Neural cell (in vitro differentiated cells): ENCODE results near the gene HDLBP.

Experiments used
- CTCF ChIP-seq: fragments of 450-650 bp; IDR thresholded peaks from 2 replicates; pipeline ENCODE4 v1.5.1; 2014; ENCODE audit warnings: antibody characterized with exemption, mild to moderate bottlenecking, moderate library complexity; ENCODE audit not compliant: poor library complexity, severe bottlenecking
- EP300 ChIP-seq: fragments of 450-650 bp; conservative IDR thresholded peaks from 2 replicates; pipeline ENCODE4 v1.6.1; 2014; ENCODE audit warnings: antibody characterized with exemption, mild to moderate bottlenecking, moderate library complexity; ENCODE audit not compliant: poor library complexity, severe bottlenecking
- EZH2 ChIP-seq: fragments of 200-600, 300-800 bp; shearing (Covaris generic), sonication (generic); IDR thresholded peaks from 2 replicates; pipeline ENCODE4 v1.6.1; 2014; ENCODE audit warnings: antibody characterized with exemption, low read length, borderline replicate concordance, mild to moderate bottlenecking; ENCODE audit not compliant: insufficient read depth, poor library complexity, severe bottlenecking
- MXI1 ChIP-seq: fragments of 450-650 bp; conservative IDR thresholded peaks from 2 replicates; pipeline ENCODE4 v1.6.1; 2014; ENCODE audit warnings: antibody characterized with exemption, mild to moderate bottlenecking; ENCODE audit not compliant: poor library complexity, severe bottlenecking
- POLR2AphosphoS5 ChIP-seq: IDR thresholded peaks from 2 replicates; pipeline ENCODE4 v1.6.1; 2012
- RAD21 ChIP-seq: fragments of 450-650 bp; conservative IDR thresholded peaks from 2 replicates; pipeline ENCODE4 v1.6.1; 2014; ENCODE audit warnings: antibody characterized with exemption, mild to moderate bottlenecking, moderate library complexity
- SMC3 ChIP-seq: fragments of 450-650 bp; conservative IDR thresholded peaks from 2 replicates; pipeline ENCODE4 v1.6.1; 2014; ENCODE audit warnings: antibody characterized with exemption, mild to moderate bottlenecking, moderate library complexity; ENCODE audit not compliant: poor library complexity
- TAF1 ChIP-seq: IDR thresholded peaks from 2 replicates; pipeline ENCODE4 v1.6.1; 2012; ENCODE audit warnings: low read depth
- TF ChIP-seq, protein P1 (sequence below): IDR thresholded peaks from 2 replicates; pipeline ENCODE4 v1.6.1; 2012; ENCODE audit warnings: borderline replicate concordance

GRCh38 chr2:241354668-241355658 is 39.5 kb upstream of the HDLBP start:
- no peak for TF ChIP-seq RAD21
- no peak for TF ChIP-seq CTCF
- no peak for TF ChIP-seq POLR2AphosphoS5
- TF ChIP-seq EP300: no peak
- no peak for TF ChIP-seq MXI1
- TF ChIP-seq SMC3: no peak
- no peak for TF ChIP-seq EZH2
- TF ChIP-seq, protein P1, sequence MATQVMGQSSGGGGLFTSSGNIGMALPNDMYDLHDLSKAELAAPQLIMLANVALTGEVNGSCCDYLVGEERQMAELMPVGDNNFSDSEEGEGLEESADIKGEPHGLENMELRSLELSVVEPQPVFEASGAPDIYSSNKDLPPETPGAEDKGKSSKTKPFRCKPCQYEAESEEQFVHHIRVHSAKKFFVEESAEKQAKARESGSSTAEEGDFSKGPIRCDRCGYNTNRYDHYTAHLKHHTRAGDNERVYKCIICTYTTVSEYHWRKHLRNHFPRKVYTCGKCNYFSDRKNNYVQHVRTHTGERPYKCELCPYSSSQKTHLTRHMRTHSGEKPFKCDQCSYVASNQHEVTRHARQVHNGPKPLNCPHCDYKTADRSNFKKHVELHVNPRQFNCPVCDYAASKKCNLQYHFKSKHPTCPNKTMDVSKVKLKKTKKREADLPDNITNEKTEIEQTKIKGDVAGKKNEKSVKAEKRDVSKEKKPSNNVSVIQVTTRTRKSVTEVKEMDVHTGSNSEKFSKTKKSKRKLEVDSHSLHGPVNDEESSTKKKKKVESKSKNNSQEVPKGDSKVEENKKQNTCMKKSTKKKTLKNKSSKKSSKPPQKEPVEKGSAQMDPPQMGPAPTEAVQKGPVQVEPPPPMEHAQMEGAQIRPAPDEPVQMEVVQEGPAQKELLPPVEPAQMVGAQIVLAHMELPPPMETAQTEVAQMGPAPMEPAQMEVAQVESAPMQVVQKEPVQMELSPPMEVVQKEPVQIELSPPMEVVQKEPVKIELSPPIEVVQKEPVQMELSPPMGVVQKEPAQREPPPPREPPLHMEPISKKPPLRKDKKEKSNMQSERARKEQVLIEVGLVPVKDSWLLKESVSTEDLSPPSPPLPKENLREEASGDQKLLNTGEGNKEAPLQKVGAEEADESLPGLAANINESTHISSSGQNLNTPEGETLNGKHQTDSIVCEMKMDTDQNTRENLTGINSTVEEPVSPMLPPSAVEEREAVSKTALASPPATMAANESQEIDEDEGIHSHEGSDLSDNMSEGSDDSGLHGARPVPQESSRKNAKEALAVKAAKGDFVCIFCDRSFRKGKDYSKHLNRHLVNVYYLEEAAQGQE: no peak
- no peak for TF ChIP-seq TAF1
